Liver (tissue), 3 donors: ENCODE data around the gene HMX1.

Experiments used
- CTCF ChIP-seq: fragments of 150-350 bp; IDR thresholded peaks from 2 replicates; pipeline ENCODE4 v1.5.1; 2017; ENCODE audit warnings: improper control_type of control experiment, low read depth, low read length; ENCODE audit not compliant: missing input control
- REST ChIP-seq: IDR thresholded peaks from 2 replicates; pipeline ENCODE4 v1.6.1; 2016; ENCODE audit warnings: antibody characterized with exemption, mild to moderate bottlenecking
- TAF1 ChIP-seq: conservative IDR thresholded peaks from 2 replicates; pipeline ENCODE4 v1.6.1; 2016; ENCODE audit warnings: antibody characterized with exemption, mild to moderate bottlenecking
- donor health status: healthy.
- donor health status: healthy.

GRCh38 chr4:8893624-8894423 lies 22.2 kb upstream of the HMX1 start:
- no peak for TF ChIP-seq TAF1
- TF ChIP-seq REST: no peak
- TF ChIP-seq CTCF: no peak
